T follicular helper cell (primary cell): ENCODE results near the gene NCAPG.

ENCODE experiments used
- DNase-seq: peaks from one replicate; pipeline ENCODE4 v3.0.0-alpha.2; 2020; ENCODE audit warnings: low read depth
- total RNA-seq, 2 experiments: gene quantifications; one replicate each; lab custom pipeline; 2026; lab: John Stamatoyannopoulos, UW

NCAPG gene, protein sequence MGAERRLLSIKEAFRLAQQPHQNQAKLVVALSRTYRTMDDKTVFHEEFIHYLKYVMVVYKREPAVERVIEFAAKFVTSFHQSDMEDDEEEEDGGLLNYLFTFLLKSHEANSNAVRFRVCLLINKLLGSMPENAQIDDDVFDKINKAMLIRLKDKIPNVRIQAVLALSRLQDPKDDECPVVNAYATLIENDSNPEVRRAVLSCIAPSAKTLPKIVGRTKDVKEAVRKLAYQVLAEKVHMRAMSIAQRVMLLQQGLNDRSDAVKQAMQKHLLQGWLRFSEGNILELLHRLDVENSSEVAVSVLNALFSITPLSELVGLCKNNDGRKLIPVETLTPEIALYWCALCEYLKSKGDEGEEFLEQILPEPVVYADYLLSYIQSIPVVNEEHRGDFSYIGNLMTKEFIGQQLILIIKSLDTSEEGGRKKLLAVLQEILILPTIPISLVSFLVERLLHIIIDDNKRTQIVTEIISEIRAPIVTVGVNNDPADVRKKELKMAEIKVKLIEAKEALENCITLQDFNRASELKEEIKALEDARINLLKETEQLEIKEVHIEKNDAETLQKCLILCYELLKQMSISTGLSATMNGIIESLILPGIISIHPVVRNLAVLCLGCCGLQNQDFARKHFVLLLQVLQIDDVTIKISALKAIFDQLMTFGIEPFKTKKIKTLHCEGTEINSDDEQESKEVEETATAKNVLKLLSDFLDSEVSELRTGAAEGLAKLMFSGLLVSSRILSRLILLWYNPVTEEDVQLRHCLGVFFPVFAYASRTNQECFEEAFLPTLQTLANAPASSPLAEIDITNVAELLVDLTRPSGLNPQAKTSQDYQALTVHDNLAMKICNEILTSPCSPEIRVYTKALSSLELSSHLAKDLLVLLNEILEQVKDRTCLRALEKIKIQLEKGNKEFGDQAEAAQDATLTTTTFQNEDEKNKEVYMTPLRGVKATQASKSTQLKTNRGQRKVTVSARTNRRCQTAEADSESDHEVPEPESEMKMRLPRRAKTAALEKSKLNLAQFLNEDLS
- total RNA-seq: 0.24 to 0.78 reads per million in 2 experiments

DNA sequence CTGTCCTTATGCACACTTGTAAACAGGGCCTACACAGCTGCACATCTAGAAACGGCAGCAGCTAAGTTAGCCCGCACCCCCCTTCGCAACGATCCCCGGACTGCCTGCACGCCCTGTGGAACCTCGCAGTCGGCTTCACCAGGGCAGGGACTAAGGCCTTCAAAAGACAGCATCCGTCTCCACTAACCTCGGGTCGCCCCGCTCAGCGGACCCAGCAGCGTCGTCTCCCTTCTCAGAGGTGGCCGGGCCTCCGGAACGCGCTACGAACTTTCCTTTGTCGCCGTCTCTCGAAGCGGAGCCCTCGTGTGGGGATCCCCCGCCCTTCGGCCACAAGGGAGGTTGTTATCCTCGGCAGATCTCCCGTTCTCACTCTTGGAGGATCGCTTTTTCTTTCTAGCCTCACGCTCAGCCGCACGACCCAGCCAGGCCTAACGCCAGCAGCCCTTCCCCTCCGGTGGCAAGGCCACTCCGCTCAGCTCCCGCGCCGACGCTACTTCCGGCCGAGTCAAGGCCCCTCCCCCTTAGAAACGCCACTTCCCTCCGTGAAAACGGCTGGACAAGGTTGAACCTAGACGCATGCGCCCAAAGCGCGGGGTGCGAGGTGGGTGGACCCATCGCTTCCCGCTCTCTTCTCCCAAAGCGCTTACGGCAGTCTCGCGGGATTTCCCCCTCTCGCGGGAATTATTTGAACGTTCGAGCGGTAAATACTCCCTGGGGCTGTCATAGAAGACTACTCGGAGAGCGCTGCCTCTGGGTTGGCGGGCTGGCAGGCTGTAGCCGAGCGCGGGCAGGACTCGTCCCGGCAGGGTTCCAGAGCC lies at the start of gene NCAPG, which contains the start of gene DCAF16:
TSS of gene NCAPG (plus strand) at position 720 of the 818 bp plus-strand sequence. CDS start 99 bp downstream, outside the sequence.
TSS of gene DCAF16 (minus strand) at position 498 of the 818 bp plus-strand sequence. CDS start 6,616 bp downstream, outside the sequence.
- DNase-seq: peak; percentile 98

DNA sequence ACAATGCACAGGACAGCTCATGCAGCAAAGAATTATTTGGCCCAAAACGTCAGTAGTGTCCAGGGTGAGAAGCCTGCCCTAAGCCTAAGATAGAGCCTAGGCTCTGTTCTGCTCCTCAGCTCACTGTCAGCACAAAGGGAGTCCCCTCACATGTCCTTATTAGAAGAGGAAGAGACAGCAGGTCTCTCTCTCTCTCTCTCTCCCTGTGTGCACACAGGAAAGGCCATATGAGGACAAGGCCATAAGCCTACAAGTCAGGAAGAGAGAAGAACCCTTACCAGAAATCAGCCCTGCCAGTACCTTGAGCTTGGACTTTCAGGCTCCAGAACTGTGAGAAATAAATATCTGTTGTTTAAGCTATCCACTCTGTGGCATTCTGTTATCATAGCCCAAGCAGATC lies 49.7 kb upstream of the NCAPG start:
- no peak for DNase-seq

DNA sequence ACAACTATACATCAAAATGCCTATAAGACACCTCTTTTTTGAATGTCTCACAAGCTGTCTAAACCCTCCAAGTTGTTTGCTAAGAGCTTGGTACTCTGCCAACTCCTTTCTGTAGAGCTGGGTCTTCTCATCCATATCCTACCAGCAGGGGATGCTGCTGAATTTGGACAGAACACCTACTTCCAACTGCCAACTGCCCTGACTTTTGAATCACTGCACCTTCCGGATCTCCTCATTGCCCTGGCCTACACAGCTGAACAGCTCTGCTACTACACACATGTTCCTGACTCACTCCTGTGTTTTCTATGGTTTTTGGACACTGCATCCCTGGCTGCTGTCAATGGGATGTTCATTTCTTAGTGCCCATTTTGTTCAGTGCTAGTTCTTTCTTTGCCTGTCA lies 48.1 kb upstream of the NCAPG start:
- no peak for DNase-seq

DNA sequence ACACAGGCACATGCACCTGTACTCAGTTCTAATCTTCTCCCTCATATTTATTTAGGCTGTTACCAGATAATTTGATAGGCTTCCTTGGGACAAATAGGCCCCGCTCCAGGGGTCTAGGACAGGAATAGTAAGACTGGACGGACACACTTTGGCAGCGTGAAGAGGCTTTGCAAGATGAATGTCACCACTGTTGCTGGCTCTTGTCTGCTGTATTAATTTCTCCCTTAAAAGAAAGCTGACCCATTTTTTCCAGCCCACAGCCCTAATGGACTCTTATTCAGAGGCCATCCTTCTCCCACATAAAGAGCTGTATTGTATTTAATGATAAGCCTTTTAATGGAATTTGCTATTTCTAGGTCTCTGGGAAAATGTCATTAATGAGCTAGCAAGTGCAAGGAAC lies 47.4 kb upstream of the NCAPG start:
- DNase-seq: no peak

DNA sequence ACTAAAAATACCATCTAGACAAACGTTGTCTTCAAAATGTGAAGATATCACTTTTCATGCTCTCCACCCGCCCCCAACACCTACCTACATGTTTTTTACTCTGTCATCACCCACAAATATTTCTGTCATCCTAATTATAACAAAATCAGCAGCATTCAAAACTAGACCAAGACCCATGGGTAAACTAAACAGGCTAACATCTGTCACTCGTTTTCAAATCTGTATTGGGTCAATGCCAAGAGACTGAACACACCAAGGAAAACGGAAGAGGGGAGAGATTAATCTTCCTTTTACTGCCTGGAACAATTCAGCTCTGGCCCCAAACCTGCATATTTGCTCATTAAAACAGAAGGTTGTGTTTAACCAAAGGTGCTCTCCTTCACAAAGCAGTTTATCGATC lies 46.8 kb upstream of the NCAPG start:
- no peak for DNase-seq

DNA sequence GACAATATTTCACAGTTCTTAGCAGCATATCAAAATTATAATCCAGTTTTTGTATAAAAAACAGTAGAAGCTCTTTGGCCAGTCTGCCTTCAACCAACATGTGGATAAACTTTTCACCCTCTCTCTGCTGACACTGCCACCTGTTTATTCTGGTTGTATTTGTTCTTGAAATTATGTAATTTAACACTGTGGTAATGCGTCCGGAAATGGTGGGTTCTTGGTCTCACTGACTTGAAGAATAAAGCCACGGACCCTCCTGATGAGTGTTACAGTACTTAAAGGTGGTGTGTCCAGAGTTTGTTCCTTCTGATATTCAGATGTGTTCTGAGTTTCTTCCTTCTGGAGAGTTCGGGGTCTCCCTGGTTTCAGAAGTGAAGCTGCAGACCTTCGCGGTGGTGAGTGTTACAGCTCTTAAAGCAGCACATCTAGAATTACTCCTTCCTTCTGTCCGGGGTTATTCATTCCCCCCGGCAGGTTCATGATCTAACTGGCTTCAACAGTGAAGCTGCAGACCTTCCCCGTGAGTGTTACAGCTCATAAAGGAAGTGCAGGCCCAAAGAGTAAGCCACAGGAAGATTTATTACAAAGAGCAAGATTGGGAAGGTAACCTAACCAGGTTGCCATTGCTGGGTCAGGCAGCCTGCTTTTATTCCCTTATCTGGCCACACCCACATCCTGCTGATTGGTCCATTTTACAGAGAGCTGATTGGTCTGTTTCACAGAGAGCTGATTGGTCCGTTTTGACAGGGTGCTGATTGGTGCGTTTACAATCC lies 45.1 kb upstream of the NCAPG start:
- no peak for DNase-seq

DNA sequence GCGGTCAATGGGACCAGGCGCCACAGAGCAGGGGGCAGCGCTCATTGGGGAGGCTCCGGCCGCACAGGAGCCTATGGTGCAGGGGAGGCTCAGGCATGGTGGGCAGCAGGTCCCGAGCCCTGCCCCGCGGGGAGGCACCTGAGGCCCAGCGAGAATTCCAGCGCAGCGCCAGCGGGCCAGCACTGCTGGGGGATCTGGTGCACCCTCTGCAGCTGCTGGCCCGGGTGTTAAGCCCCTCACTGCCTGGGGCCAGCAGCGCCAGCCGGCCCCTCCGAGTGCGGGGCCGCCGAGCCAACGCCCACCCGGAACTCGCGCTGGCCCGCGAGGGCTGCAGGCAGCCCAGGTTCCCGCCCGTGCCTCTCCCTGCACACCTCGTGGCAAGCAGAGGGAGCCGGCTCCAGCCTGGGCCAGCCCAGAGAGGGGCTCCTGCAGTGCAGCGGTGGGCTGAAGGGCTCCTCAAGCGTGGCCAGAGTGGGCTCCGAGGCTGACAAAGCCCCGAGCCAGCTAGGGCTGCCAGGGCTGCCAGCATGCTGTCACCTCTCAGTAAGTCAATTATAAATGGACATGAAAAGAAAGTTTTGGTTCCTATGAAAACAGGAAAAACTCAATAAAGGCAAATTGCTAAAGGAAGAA lies 43.8 kb upstream of the NCAPG start:
- DNase-seq: no peak

DNA sequence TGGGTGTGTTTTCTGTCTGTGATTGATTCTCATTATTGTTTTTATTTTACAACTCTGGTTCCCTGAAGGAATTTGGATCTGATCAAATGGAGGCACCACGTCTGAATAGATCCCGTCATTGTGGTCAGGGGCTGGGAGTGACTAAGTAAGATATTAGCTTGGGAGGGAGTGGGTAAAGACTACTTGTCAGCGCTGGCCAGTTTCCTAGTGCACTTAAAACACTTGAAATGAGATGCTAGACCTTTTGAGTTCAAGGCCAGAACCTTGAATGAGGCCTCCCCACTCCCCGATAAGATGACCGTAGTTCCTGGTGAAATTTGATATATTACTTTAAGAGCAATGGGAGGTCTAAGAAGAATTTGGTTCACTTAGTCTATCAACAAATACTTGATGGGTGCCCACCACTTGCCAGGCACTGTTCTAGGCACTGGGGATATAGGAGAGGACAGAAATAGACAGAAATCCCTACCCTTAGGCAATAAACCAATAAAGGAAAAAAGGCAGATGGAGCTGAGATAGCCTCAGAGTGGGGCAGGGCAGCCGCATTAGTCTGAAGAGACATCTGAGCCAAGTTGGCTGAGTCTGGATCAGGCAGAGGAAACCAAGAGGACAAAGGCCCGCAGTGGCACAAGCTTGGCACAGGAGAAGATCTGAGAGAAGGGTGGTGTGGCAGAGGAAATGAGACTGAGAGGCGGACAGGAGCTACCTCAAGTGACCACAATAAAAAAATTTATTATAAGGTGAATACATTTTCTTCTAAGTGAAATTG lies 41.2 kb upstream of the NCAPG start:
- no peak for DNase-seq

DNA sequence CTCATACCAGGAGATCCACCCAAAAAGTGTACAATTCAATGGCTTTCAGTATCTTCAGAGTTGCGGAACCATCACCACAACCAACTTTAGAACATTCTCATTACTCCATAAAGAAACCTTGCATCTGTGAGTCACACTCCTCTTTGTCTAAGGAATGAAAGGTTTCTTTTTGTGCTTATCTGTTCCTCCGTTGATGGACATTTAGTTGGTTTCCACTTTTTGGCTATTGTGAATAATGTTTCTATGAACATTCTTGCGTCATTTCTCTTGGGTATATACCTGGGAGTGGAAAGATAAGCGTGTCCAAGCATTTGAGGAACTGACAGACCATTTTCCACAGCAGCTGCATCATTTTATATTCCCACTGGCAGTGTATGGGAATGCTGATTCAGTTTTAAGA lies 39.9 kb upstream of the NCAPG start:
- DNase-seq: no peak

DNA sequence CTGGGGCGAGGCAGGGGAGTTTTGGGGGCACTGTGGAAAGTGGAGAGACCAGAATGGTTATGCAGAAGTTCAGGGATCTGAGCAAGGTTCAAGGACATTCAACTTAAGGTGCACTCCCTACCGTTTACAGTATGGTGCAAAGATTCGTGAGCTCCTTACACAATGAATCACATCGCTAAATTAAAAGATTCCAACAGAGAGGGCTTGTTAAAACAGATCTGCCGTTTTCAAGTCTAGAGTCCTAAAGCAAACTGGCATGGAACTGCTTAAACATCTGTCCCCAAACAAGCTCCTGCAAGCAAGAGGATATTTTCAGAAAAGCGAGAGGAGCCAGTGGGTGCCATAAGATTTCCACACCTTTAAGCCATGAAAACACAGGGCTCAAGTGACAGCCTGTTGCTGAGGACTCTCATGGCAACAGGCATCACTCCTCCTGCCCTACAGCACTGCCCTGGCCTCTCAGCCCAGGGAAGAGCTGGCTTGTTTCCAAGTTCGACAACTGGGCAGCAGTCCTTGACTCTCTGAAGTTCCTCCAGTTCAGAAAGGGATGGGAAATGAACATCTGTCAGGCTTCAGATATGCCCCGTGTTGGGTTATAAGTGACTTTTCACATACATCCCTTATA lies 39.4 kb upstream of the NCAPG start:
- DNase-seq: no peak

DNA sequence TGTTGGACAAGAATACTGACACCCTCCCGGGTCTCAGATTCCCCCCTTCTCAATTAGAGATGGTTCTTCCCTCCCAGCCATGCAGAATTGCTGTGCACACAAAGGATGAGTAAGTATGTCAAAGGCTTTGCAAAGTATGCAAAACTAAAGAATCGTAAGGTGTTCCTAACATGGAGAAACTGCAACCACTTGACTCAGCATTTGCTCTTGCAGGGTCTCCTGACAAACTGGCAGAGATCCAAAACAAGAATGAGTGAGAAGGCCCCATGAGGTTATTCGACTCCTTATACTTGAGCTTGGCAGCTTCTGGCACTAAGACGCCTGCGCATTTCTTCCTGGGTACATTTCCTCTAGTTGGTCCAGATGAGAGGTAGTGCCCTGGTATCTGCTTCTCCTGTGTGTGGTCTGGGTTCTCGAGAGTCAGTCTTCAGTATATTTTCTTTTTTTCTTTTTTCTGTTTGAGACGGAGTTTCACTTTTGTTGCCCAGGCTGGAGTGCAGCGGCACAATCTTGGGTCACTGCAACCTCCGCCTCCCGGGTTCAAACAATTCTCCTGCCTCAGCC lies 37.6 kb upstream of the NCAPG start:
- DNase-seq: no peak

DNA sequence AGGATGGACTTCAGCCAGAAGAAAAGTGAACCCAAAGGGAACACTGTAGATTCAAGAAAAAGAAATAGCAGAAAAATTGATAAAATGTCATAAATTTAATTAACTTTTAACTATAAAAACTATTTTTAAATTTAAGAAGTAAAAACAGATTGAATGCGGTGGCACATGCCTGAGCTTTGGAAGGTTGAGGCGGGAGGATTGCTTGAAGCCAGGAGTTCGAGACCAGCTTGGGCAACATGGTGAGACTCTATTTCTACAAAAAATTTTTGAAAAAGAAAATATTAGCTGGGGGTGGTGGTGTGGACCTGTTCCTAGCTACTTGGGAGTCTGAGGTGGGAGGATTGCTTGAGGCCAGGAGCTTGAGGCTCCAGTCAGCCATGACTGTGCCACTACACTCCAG lies 32.3 kb upstream of the NCAPG start:
- DNase-seq: no peak

DNA sequence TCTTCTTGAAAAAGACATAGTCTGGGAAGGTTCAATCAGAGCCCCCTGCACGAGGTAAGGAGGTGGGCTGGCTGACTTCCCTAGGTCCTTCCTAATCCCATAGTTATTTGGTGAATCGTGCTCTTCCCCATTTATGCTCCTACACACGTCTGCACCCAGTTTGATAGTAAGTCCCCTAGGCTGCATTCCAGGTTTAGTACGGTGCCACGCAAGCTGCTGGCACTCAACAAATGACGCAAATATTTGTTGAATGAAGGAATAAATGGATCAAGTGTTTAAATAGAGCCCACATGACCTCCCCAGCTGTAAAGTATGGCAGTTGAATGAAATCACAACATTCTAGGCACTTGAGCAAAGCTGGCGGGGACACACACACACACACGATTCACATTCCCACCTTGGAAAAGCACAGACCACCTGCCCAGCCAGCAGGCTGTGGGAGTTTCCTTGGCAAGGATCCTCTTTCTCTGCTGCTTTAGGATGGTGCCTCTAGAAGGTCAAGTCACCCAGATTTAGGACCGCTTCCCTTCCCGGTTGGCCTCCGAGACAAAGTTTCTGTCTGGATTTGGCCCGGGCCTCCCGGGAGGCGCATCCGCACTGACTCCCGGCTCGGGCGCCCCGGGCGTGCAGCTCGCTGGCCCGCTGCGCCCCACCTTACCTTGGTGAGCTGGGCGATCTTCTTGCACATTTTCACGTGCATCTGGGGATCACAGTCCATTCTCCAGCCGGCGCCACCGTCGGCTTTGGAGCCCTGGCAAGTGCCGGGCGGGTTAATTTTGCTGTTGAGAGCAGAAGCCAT lies 30.1 kb upstream of the NCAPG start:
- no peak for DNase-seq

DNA sequence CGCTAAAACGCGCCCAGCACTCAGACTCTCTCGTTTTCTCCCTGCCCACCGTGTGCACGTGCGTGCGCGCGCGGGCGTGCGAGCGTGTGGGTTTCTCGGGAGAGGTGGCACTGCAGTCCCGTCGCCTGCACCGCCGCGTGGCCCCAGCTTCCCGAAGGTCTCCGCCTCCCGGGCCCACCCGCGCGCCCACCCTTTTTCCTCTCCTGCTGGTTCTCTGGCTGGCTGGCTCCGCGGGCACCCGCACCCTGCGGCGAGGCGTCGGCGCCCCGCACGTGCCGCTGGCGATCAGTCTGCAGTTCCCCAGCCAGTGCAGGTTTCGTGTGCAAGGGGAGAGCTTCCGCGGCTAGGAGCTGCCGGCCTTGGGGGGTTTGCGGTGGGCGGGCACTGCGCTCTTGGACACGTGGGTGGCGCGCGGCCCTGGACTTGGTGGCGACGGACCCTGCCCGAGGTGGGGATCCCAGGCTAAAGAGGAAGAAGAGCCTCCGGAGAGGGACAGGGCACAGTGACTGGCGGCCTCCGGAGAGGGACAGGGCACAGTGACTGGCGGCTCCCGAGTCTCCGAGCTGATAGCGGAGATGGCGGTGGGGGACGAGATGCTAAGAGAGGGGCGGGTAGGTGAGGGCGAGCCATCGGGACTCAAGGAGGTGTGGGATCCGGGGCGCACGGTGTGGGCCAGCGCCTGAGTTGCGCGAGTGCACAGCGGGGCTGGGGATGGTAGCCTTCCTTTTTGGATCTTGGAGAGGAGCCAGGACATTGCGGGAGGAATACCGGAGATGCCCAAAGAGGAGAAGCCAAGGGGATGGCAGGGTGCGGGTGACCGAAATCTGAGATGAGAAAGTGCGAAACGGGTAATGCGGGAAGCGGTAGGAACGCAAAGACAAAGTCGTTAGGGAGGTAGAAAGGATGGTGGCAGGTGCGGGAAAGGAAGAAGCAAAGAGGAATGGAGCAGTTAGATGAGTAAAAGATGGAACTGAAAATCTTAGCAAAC lies 29.2 kb upstream of the NCAPG start, which contains the start of gene FAM184B:
TSS of gene FAM184B (minus strand) at position 322 of the 988 bp plus-strand sequence. CDS start 322 bp downstream, outside the sequence.
- no peak for DNase-seq

DNA sequence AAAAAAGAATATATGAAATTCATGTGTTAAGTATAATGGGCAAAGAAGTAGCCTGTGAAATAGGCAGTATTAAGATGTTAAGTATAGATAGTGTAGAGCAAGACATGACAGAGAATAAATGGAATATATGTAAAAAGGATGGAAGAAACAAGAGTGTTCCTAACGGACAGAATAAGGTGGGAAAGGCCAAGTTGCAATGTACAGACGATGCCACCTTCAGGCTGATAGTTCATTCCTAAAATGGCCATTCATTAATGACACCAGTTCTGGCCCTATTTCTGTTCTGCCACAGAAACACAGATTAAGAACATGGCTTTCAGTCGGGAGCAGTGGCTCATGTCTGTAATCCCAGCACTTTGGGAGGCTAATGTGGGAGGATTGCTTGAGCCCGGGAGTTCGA lies 24.9 kb upstream of the NCAPG start:
- DNase-seq: no peak

DNA sequence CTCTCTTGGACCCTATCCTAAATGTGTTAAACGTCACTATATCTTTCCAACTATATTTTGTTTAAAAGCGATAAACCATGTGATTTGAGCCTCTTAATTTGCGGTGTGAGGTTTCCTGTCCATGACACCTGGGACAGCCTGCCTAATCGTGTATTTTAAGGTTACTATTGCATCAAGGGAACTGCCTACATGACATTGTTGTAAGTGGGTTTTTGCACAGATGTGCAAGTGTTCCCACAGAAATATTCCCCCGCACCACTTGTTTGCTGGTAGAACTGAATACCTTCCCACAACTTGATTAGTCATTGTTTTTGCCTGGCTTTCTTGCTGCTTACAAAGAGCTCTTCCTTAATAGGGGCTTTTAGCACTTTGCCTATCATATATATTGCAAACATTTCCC lies 24.2 kb upstream of the NCAPG start:
- no peak for DNase-seq

DNA sequence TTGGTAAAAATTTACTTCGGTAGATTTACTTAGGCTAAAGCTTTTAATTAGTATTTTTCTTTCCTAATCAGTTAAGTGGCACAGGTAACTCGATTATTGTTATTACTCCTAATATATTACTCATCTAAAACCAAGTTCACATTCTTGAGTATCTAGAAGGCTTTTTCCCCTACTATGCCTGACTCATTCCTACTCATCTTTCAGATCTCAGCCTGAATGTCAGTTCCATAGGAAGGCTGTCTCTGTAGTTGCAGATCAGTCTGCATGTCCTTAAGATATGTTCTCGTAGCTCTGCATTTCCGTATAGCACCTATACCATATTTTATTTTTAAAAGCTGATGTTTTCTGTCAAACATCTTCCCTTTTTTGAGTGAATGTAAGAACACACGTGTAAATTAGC lies 23.5 kb upstream of the NCAPG start:
- no peak for DNase-seq
